ENCODE data around the gene NPBWR2.

DNA sequence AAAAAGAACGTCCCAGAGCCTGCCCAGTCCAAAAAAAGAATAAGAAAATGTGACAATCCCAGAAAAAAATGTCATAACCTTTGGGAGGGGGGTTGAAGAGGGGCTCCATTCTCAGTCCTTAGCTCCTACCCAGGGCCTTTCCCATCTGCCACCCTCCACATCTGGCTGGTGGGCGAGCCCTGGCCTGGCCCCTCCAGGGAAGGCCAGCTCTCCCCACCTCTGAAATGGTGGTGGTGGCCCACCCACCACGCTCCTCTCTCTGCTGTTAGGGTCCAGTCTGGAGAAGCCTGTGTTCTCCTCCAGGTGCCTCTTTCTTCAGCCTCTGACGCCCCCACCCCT lies 28.5 kb downstream of the NPBWR2 start:
- TF ChIP-seq EP300 (IDR thresholded peaks at IDR 0.05; ENCODE audit: borderline replicate concordance in 1 of 2, low read depth in 1 of 2, low read length in 1 of 2) (no peak), JUND (IDR thresholded peaks at IDR 0.05) (no peak), POLR2AphosphoS5 (IDR thresholded peaks at IDR 0.05; ENCODE audit: low read depth, low read length) (no peak), SIN3A (IDR thresholded peaks at IDR 0.05; ENCODE audit: borderline replicate concordance, low read depth, low read length) (no peak), GABPA (IDR thresholded peaks at IDR 0.05; ENCODE audit: low read depth) (no peak), GATA2 (CRISPR knock-in tag; IDR thresholded peaks at IDR 0.05) (no peak)
- TF ChIP-seq, protein P1, sequence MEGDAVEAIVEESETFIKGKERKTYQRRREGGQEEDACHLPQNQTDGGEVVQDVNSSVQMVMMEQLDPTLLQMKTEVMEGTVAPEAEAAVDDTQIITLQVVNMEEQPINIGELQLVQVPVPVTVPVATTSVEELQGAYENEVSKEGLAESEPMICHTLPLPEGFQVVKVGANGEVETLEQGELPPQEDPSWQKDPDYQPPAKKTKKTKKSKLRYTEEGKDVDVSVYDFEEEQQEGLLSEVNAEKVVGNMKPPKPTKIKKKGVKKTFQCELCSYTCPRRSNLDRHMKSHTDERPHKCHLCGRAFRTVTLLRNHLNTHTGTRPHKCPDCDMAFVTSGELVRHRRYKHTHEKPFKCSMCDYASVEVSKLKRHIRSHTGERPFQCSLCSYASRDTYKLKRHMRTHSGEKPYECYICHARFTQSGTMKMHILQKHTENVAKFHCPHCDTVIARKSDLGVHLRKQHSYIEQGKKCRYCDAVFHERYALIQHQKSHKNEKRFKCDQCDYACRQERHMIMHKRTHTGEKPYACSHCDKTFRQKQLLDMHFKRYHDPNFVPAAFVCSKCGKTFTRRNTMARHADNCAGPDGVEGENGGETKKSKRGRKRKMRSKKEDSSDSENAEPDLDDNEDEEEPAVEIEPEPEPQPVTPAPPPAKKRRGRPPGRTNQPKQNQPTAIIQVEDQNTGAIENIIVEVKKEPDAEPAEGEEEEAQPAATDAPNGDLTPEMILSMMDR (IDR thresholded peaks at IDR 0.05), result no peak
- TF ChIP-seq, protein P2, sequence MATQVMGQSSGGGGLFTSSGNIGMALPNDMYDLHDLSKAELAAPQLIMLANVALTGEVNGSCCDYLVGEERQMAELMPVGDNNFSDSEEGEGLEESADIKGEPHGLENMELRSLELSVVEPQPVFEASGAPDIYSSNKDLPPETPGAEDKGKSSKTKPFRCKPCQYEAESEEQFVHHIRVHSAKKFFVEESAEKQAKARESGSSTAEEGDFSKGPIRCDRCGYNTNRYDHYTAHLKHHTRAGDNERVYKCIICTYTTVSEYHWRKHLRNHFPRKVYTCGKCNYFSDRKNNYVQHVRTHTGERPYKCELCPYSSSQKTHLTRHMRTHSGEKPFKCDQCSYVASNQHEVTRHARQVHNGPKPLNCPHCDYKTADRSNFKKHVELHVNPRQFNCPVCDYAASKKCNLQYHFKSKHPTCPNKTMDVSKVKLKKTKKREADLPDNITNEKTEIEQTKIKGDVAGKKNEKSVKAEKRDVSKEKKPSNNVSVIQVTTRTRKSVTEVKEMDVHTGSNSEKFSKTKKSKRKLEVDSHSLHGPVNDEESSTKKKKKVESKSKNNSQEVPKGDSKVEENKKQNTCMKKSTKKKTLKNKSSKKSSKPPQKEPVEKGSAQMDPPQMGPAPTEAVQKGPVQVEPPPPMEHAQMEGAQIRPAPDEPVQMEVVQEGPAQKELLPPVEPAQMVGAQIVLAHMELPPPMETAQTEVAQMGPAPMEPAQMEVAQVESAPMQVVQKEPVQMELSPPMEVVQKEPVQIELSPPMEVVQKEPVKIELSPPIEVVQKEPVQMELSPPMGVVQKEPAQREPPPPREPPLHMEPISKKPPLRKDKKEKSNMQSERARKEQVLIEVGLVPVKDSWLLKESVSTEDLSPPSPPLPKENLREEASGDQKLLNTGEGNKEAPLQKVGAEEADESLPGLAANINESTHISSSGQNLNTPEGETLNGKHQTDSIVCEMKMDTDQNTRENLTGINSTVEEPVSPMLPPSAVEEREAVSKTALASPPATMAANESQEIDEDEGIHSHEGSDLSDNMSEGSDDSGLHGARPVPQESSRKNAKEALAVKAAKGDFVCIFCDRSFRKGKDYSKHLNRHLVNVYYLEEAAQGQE (IDR thresholded peaks at IDR 0.05; ENCODE audit: low read depth, low read length), result no peak

All from SK-N-SH (cell line).